Liver (tissue), 9 donors: ENCODE results near the gene CHIC2. TPM values are rescaled to one million over a fixed set of nuclear protein-coding genes. Genes with fewer than 3 reads are reported as not detected.

ENCODE experiments used
- DNase-seq: peaks from one replicate; pipeline ENCODE4 v3.0.0-alpha.2; 2017; ENCODE audit warnings: low spot score
- H3K27ac ChIP-seq, 2 donors: one replicate each; pipeline ENCODE4 v1.7.0; 2013; ENCODE audit warnings: inconsistent platforms in 2 of 2, low read length in 2 of 2, control low read depth in 1 of 2, low read depth in 1 of 2, mild to moderate bottlenecking in 1 of 2
- H3K27me3 ChIP-seq, 4 donors: one replicate each; pipeline versions ENCODE4 v1.6.1 to v1.7.0; 2013; ENCODE audit warnings: low read length in 3 of 4, inconsistent platforms in 1 of 4, mild to moderate bottlenecking in 1 of 4, moderate library complexity in 1 of 4; ENCODE audit not compliant: control insufficient read depth in 4 of 4, insufficient read depth in 4 of 4
- H3K36me3 ChIP-seq, 4 donors: one replicate each; pipeline versions ENCODE4 v1.6.1 to v1.7.0; 2013; ENCODE audit warnings: low read length in 3 of 4, mild to moderate bottlenecking in 3 of 4, low read depth in 1 of 4, moderate library complexity in 1 of 4; ENCODE audit not compliant: control insufficient read depth in 4 of 4, insufficient read depth in 3 of 4
- H3K4me1 ChIP-seq, 4 donors: one replicate each; pipeline versions ENCODE4 v1.6.1 to v1.7.0; 2013; ENCODE audit warnings: low read length in 3 of 4, mild to moderate bottlenecking in 3 of 4, moderate library complexity in 1 of 4; ENCODE audit not compliant: control insufficient read depth in 4 of 4, insufficient read depth in 4 of 4
- H3K4me3 ChIP-seq, 3 donors: one replicate each; pipeline versions ENCODE4 v1.6.1 to v1.7.0; 2013; ENCODE audit warnings: low read length in 3 of 3, control low read depth in 1 of 3, low read depth in 1 of 3, mild to moderate bottlenecking in 1 of 3
- H3K9ac ChIP-seq, 2 donors: one replicate each; pipeline ENCODE4 v1.7.0; 2013; ENCODE audit warnings: low read length in 2 of 2, mild to moderate bottlenecking in 2 of 2, moderate library complexity in 2 of 2, control low read depth in 1 of 2, low read depth in 1 of 2
- H3K9me3 ChIP-seq, 4 donors: one replicate each; pipeline versions ENCODE4 v1.6.1 to v1.7.0; 2013; ENCODE audit warnings: low read length in 3 of 4; ENCODE audit not compliant: control insufficient read depth in 4 of 4
- ATF3 ChIP-seq: IDR thresholded peaks from 2 replicates; pipeline ENCODE4 v1.6.1; 2016; ENCODE audit warnings: antibody characterized with exemption
- CTCF ChIP-seq: fragments of 150-350 bp; IDR thresholded peaks from 2 replicates; pipeline ENCODE4 v1.5.1; 2017; ENCODE audit warnings: improper control_type of control experiment, low read depth, low read length; ENCODE audit not compliant: missing input control
- FOXA1 ChIP-seq: IDR thresholded peaks from 2 replicates; pipeline ENCODE4 v1.6.1; 2016; ENCODE audit warnings: antibody characterized with exemption
- FOXA2 ChIP-seq: IDR thresholded peaks from 2 replicates; pipeline ENCODE4 v1.6.1; 2016; ENCODE audit warnings: antibody characterized with exemption
- GABPA ChIP-seq, 2 donors: IDR thresholded peaks in 1 of 2; conservative IDR thresholded peaks in 1 of 2; 2 replicates each; pipeline ENCODE4 v1.6.1; 2016; ENCODE audit warnings: antibody characterized with exemption in 2 of 2, mild to moderate bottlenecking in 1 of 2, moderate library complexity in 1 of 2
- HNF4G ChIP-seq: IDR thresholded peaks from 2 replicates; pipeline ENCODE4 v1.6.1; 2016; ENCODE audit warnings: antibody characterized with exemption
- JUND ChIP-seq, 2 donors: IDR thresholded peaks; 2 replicates each; pipeline ENCODE4 v1.6.1; 2016; ENCODE audit warnings: antibody characterized with exemption in 2 of 2
- NR2F2 ChIP-seq: IDR thresholded peaks from 2 replicates; pipeline ENCODE4 v1.6.1; 2016; ENCODE audit warnings: antibody characterized with exemption
- RAD21 ChIP-seq, 2 donors: IDR thresholded peaks; 2 replicates each; pipeline ENCODE4 v1.6.1; 2016; ENCODE audit warnings: antibody characterized with exemption in 2 of 2, mild to moderate bottlenecking in 2 of 2
- REST ChIP-seq: IDR thresholded peaks from 2 replicates; pipeline ENCODE4 v1.6.1; 2016; ENCODE audit warnings: antibody characterized with exemption, mild to moderate bottlenecking
- RXRA ChIP-seq, 2 donors: IDR thresholded peaks; 2 replicates each; pipeline ENCODE4 v1.6.1; 2017 to 2018; ENCODE audit warnings: antibody characterized with exemption in 2 of 2, mild to moderate bottlenecking in 1 of 2
- YY1 ChIP-seq: IDR thresholded peaks from 2 replicates; pipeline ENCODE4 v1.6.1; 2016; ENCODE audit warnings: antibody characterized with exemption, mild to moderate bottlenecking
- WGBS: extraction: QIAGEN DNeasy Blood & Tissue Kit; methylation state at CpG from one replicate; pipeline ENCODE4 v1.1.7; 2013; 5-methylcytosine and 5-hydroxymethylcytosine counted together
- polyA plus RNA-seq, 2 donors: library from polyadenylated mRNA; stranded (reverse) in 1 of 2; unstranded in 1 of 2; fragments of 200-250 nt in 1 of 2; fragments of >200 nt in 1 of 2; fragmentation: Nextera tagmentation in 1 of 2; extraction: Ambion mirVana in 1 of 2; gene quantifications; one replicate each; pipeline versions ENCODE4 v1.2.1 to v1.2.3, GENCODE V29; 2013 to 2015
- total RNA-seq, 2 donors: library from RNA; depleted of rRNA; stranded (reverse); fragments of >200 nt; gene quantifications; one replicate each; pipeline ENCODE4 v1.2.3, GENCODE V29; 2014
- TF ChIP-seq, protein P1 (sequence below): IDR thresholded peaks from 2 replicates; pipeline ENCODE4 v1.6.1; 2016; ENCODE audit warnings: antibody characterized with exemption
- TF ChIP-seq, protein P2 (sequence below): IDR thresholded peaks from 2 replicates; pipeline ENCODE4 v1.6.1; 2016; ENCODE audit warnings: antibody characterized with exemption
- donor health status: healthy.
- donor health status: healthy.
- donor health status: healthy.
- donor health status: healthy.
- donor health status: healthy.

CHIC2 gene
- total and polyA plus RNA-seq, 4 donors = 9.3 to 26.2 (median 18.4) TPM

- TF ChIP-seq, protein P1, sequence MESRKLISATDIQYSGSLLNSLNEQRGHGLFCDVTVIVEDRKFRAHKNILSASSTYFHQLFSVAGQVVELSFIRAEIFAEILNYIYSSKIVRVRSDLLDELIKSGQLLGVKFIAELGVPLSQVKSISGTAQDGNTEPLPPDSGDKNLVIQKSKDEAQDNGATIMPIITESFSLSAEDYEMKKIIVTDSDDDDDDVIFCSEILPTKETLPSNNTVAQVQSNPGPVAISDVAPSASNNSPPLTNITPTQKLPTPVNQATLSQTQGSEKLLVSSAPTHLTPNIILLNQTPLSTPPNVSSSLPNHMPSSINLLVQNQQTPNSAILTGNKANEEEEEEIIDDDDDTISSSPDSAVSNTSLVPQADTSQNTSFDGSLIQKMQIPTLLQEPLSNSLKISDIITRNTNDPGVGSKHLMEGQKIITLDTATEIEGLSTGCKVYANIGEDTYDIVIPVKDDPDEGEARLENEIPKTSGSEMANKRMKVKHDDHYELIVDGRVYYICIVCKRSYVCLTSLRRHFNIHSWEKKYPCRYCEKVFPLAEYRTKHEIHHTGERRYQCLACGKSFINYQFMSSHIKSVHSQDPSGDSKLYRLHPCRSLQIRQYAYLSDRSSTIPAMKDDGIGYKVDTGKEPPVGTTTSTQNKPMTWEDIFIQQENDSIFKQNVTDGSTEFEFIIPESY = no peak
- TF ChIP-seq YY1 (no peak), FOXA1 (no peak), NR2F2 (no peak), HNF4G (no peak)
Measured at GRCh38 chr4:54082168-54082567, 17.8 kb upstream of the CHIC2 start (continued).

GRCh38 chr4:54077812-54078211, 13.4 kb upstream of the CHIC2 start:
- Histone ChIP-seq H3K4me1 (no peaks in the 10 kb centered on the region), H3K27ac (no peak overlapping the region), H3K9ac (no peak overlapping the region), H3K4me3 (no peak overlapping the region), H3K9me3 (no peaks in the 10 kb centered on the region), H3K27me3 (no peaks in the 10 kb centered on the region), H3K36me3 (peaks cover 0 to 3% (median 0%) of the 10 kb centered on the region in 4 donors)
- TF ChIP-seq, protein P2, sequence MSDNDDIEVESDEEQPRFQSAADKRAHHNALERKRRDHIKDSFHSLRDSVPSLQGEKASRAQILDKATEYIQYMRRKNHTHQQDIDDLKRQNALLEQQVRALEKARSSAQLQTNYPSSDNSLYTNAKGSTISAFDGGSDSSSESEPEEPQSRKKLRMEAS = no peak
- no peak for TF ChIP-seq HNF4G
- TF ChIP-seq GABPA (IDR thresholded peaks at IDR 0.05 in 1 of 2, conservative IDR thresholded peaks at IDR 0.05 in 1 of 2) = no peak
- TF ChIP-seq ATF3 = no peak
- TF ChIP-seq, protein P1 = no peak
- no peak for TF ChIP-seq FOXA2
- TF ChIP-seq RAD21 (IDR thresholded peaks at IDR 0.05) = no peak
- no peak for TF ChIP-seq REST
- TF ChIP-seq YY1 = no peak
- TF ChIP-seq RXRA (IDR thresholded peaks at IDR 0.05) = no peak
- TF ChIP-seq JUND (IDR thresholded peaks at IDR 0.05) = no peak
- no peak for DNase-seq
- WGBS = 98% methylated on average over 1 of the region's 1 CpG

DNA sequence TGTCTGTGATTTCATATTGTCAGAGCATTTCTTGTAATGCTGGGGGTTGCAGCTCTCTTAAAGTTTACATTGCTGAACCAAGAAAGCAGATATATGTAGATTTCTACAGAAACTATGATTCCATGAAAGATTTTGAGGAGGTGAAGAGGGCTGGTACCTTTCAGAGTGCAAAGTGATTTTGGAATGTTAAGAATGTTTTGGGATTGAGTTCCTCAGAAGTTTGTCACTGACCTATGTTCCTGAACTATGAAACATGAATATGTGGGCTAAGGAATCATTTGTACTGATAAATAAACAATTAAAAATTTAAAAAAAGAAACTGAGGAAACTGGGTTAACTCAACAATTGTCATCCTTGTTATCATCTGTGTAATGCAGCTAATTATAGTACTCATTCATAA, 12.3 kb upstream of the CHIC2 start:
- DNase-seq = no peak
- no peak overlapping the region for H3K9ac ChIP-seq
- no peaks in the 10 kb centered on the region for H3K36me3 ChIP-seq
- no peak for TF ChIP-seq YY1
- no peak for TF ChIP-seq FOXA1
- TF ChIP-seq ATF3 = no peak
- TF ChIP-seq REST = no peak
- no peak for TF ChIP-seq NR2F2
- no peak for TF ChIP-seq CTCF

More for the DNA sequence above, 12.3 kb upstream of the CHIC2 start:
- Histone ChIP-seq H3K4me1 (no peaks in the 10 kb centered on the region), H3K4me3 (no peak overlapping the region), H3K9me3 (no peaks in the 10 kb centered on the region), H3K27ac (no peak overlapping the region), H3K27me3 (no peaks in the 10 kb centered on the region)
